ENCODE measurements around the gene FCER2.

FCER2 gene

GRCh38 chr19:7733376-7733775, 31.4 kb upstream of the FCER2 start:
- no peak overlapping the region for H3K4me3 ChIP-seq (ENCODE audit: insufficient read depth, low read length, poor library complexity, severe bottlenecking)
- no peak overlapping the region for H3K27ac ChIP-seq (ENCODE audit: low read depth, low read length)
- H3K36me3 ChIP-seq (ENCODE audit: low read length) = no peaks in the 10 kb centered on the region
- no peak for TF ChIP-seq CTCF (IDR thresholded peaks at IDR 0.05; ENCODE audit: insufficient read depth, low read length, poor library complexity, severe bottlenecking)
- no peak for TF ChIP-seq EZH2phosphoT487 (conservative IDR thresholded peaks at IDR 0.05; ENCODE audit: low read length)
- no peaks in the 10 kb centered on the region for H3K9me2 ChIP-seq (replicated peaks; ENCODE audit: insufficient read depth, low read length)
- no peaks in the 10 kb centered on the region for H3K79me2 ChIP-seq (ENCODE audit: insufficient read depth, low read length)
- no peak overlapping the region for H2AFZ ChIP-seq (ENCODE audit: low read depth, low read length, severe bottlenecking)
- no peak overlapping the region for H3K9ac ChIP-seq (ENCODE audit: low read length)
- H3F3A ChIP-seq (ENCODE audit: insufficient read depth) = no peaks in the 10 kb centered on the region
- no peak overlapping the region for H3K4me2 ChIP-seq (ENCODE audit: low read depth, low read length, poor library complexity, severe bottlenecking)
- H4K20me1 ChIP-seq (ENCODE audit: low read depth, low read length) = no peaks in the 10 kb centered on the region
- H3K9me3 ChIP-seq (ENCODE audit: insufficient read depth, low read length) = no peaks in the 10 kb centered on the region
- H3K27me3 ChIP-seq (ENCODE audit: low read length) = no peaks in the 10 kb centered on the region

DNA sequence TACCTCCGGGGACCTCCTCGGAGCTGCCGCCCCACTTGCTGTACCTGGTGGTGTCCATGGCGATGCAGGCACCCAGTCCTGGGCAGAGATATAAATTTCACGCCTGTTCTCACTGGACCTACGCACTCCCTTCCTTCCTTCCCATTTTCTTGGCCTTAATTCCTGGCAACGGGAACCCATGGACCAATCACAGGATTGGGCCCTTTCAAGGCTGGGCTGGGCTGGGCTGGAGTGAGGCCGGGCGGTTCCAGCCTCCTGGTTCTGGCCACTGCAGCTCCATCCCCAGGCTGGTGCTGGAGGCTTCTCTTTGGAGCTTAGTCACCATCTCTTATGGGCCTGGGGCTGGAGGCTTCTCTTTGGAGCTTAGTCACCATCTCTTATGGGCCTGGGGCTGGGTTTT, 30.1 kb upstream of the FCER2 start, which contains the start of gene CLEC4G:
CLEC4G (minus strand) TSS at position 66 of the 400 bp plus-strand sequence; CDS start at position 58, 8 bp downstream.
- H3K27me3 ChIP-seq (ENCODE audit: low read length) = no peaks in the 10 kb centered on the region
- TF ChIP-seq EZH2phosphoT487 (conservative IDR thresholded peaks at IDR 0.05; ENCODE audit: low read length) (no peak), CTCF (IDR thresholded peaks at IDR 0.05; ENCODE audit: insufficient read depth, low read length, poor library complexity, severe bottlenecking) (no peak)
- no peak within 1 kb of the TSS for H3K4me2 ChIP-seq (ENCODE audit: low read depth, low read length, poor library complexity, severe bottlenecking)

DNA sequence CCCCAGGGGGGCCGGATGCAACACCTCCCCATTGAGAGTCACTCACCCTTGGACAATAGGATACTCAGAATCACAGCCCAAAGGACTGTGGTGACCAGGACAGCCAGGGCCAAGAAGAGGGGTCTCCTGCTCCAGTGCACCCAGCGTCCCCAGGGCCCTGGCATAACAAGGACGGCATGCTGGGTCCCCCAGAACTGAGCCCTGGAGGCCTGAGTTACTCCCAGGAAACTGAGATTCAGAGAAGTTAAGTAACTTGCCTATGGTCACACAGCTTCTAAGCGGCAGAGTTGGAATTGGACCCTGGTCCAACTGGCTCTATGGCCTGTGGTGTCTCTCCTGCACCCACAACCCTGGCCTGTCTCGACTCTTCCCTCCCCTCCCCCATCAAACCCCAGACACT, 29.7 kb upstream of the FCER2 start:
- H3K27ac ChIP-seq (ENCODE audit: low read depth, low read length) = no peak overlapping the region
- no peaks in the 10 kb centered on the region for H3K79me2 ChIP-seq (ENCODE audit: insufficient read depth, low read length)
- H2AFZ ChIP-seq (ENCODE audit: low read depth, low read length, severe bottlenecking) = no peak overlapping the region
- H3F3A ChIP-seq (ENCODE audit: insufficient read depth) = no peaks in the 10 kb centered on the region
- H3K27me3 ChIP-seq (ENCODE audit: low read length) = no peaks in the 10 kb centered on the region
- H3K36me3 ChIP-seq (ENCODE audit: low read length) = no peaks in the 10 kb centered on the region
- no peaks in the 10 kb centered on the region for H3K9me3 ChIP-seq (ENCODE audit: insufficient read depth, low read length)
- no peak overlapping the region for H3K4me3 ChIP-seq (ENCODE audit: insufficient read depth, low read length, poor library complexity, severe bottlenecking)
- H3K4me2 ChIP-seq (ENCODE audit: low read depth, low read length, poor library complexity, severe bottlenecking) = no peak overlapping the region
- H3K9ac ChIP-seq (ENCODE audit: low read length) = no peak overlapping the region
- no peaks in the 10 kb centered on the region for H3K9me2 ChIP-seq (replicated peaks; ENCODE audit: insufficient read depth, low read length)
- TF ChIP-seq EZH2phosphoT487 (conservative IDR thresholded peaks at IDR 0.05; ENCODE audit: low read length) (no peak), CTCF (IDR thresholded peaks at IDR 0.05; ENCODE audit: insufficient read depth, low read length, poor library complexity, severe bottlenecking) (no peak)
- no peaks in the 10 kb centered on the region for H4K20me1 ChIP-seq (ENCODE audit: low read depth, low read length)

More for the DNA sequence above, 30.1 kb upstream of the FCER2 start, which contains the start of gene CLEC4G:
- Histone ChIP-seq H3K9me3 (ENCODE audit: insufficient read depth, low read length) (no peaks in the 10 kb centered on the region), H3K9me2 (replicated peaks; ENCODE audit: insufficient read depth, low read length) (no peaks in the 10 kb centered on the region), H3K27ac (ENCODE audit: low read depth, low read length) (no peak within 1 kb of the TSS), H4K20me1 (ENCODE audit: low read depth, low read length) (no peaks in the 10 kb centered on the region), H3K4me3 (ENCODE audit: insufficient read depth, low read length, poor library complexity, severe bottlenecking) (no peak within 1 kb of the TSS), H3K9ac (ENCODE audit: low read length) (no peak within 1 kb of the TSS), H3K79me2 (ENCODE audit: insufficient read depth, low read length) (no peaks in the 10 kb centered on the region), H3K36me3 (ENCODE audit: low read length) (no peaks in the 10 kb centered on the region), H2AFZ (ENCODE audit: low read depth, low read length, severe bottlenecking) (no peak within 1 kb of the TSS), H3F3A (ENCODE audit: insufficient read depth) (no peaks in the 10 kb centered on the region)

Measured in SU-DHL-6 (cell line).